ENCODE measurements around the gene NKIRAS2. TPM values are rescaled to one million over a fixed set of nuclear protein-coding genes. Genes with fewer than 3 reads are reported as not detected.

Gene NKIRAS2
- total and polyA plus RNA-seq, 2 of the 4 experiments (the other 2 are of a cell fraction) = 25.6 to 51.8 TPM

GRCh38 chr17:41976142-41976768 is 43.6 kb upstream of the NKIRAS2 start:
- peaks cover 39% of the 10 kb centered on the region for H4K20me1 ChIP-seq (ENCODE audit: insufficient read depth, low read length)
- no peak overlapping the region for H2AK5ac ChIP-seq (ENCODE audit: low read depth, low read length)
- no peak overlapping the region for H3K56ac ChIP-seq (ENCODE audit: extremely low read depth, insufficient read depth, low read length)
- POLR2A ChIA-PET (ENCODE audit: unreplicated experiment) = interaction anchor here (0.6 kb wide), 1 partner anchor 10 kb away, joined by 8 read pairs; the partner anchor contains the start of gene CNP
- peaks cover 69% of the 10 kb centered on the region for H3K36me3 ChIP-seq (ENCODE audit: control insufficient read depth, insufficient read depth, low read length)
- H3K18ac ChIP-seq (ENCODE audit: low read depth, low read length) = no peak overlapping the region
- H3K14ac ChIP-seq (replicated peaks; ENCODE audit: low read depth, low read length) = no peak overlapping the region
- dilution Hi-C loops (cut with HindIII; ENCODE audit: low sequenced_read_pairs, unreplicated experiment) = no loop called here
- H3K9me3 ChIP-seq (ENCODE audit: control insufficient read depth, insufficient read depth, low read length) = no peaks in the 10 kb centered on the region
- H4K5ac ChIP-seq (ENCODE audit: low read depth, low read length) = no peak overlapping the region
- peaks cover 14 to 54% of the 10 kb centered on the region in 2 experiments for H3K79me1 ChIP-seq (ENCODE audit: low read depth in 1 of 2, low read length in 2 of 2)
- TF ChIP-seq POLR2A (IDR thresholded peaks at IDR 0.05; ENCODE audit: low read depth, low read length) (no peak), RAD21 (IDR thresholded peaks at IDR 0.05; ENCODE audit: low read length) (no peak)
- H2BK15ac ChIP-seq (ENCODE audit: low read depth, low read length) = no peak overlapping the region
- H3K4me3 ChIP-seq (ENCODE audit: insufficient read depth, low read depth, low read length) = no peak overlapping the region
- H4K8ac ChIP-seq (ENCODE audit: low read depth in 2 of 2, low read length in 2 of 2) = no peak overlapping the region
- no peak overlapping the region for H3K23ac ChIP-seq (ENCODE audit: low read depth, low read length)
- ATAC-seq (ENCODE audit: low read depth) = no peak
- H2AFZ ChIP-seq (replicated peaks; ENCODE audit: low read length, poor library complexity) = no peak overlapping the region
- no peak overlapping the region for H2BK20ac ChIP-seq (ENCODE audit: low read depth, low read length)
- WGBS, 2 experiments (ENCODE audit: extremely low coverage in 2 of 2, insufficient read length in 1 of 2) = 83% methylated on average over 3 of the region's 11 CpGs; no CpG with 5 or more reads in 1 of the 2 experiments
- no peaks in the 10 kb centered on the region for H3K4me1 ChIP-seq (ENCODE audit: control insufficient read depth, insufficient read depth, low read length)
- no peak overlapping the region for H2AK9ac ChIP-seq (replicated peaks; ENCODE audit: low read depth, low read length, poor library complexity)
- H3K9me1 ChIP-seq (ENCODE audit: insufficient read depth, low read length) = no peaks in the 10 kb centered on the region; the same call in 1 of the 2 replicates
- H3K9ac ChIP-seq (ENCODE audit: low read depth, low read length) = no peak overlapping the region
- no TSS peak for BruUV-seq (replicated peaks)
- no peak overlapping the region for H3K27ac ChIP-seq (ENCODE audit: insufficient read depth, low read length)
- no peak for DNase-seq
- no peak overlapping the region for H2BK5ac ChIP-seq (ENCODE audit: low read depth, low read length, poor library complexity, severe bottlenecking)
- intact Hi-C loops (cut with micrococcal nuclease) = no loop called here
- CTCF ChIA-PET = no interaction called here
- no peak overlapping the region for H3K4ac ChIP-seq (ENCODE audit: low read depth, low read length)
- H4K91ac ChIP-seq (ENCODE audit: insufficient read depth, low read depth, low read length) = no peak overlapping the region
- H2BK120ac ChIP-seq (ENCODE audit: low read depth, low read length) = no peak overlapping the region
- in situ Hi-C loops (cut with MboI; ENCODE audit: low sequenced_read_pairs) = no loop called here
- H3K27me3 ChIP-seq (ENCODE audit: control insufficient read depth, insufficient read depth, low read length) = no peaks in the 10 kb centered on the region
- H3K4me2 ChIP-seq (ENCODE audit: low read depth, low read length) = no peak overlapping the region
